Ectodermal cell (in vitro differentiated cells): Measurements from ENCODE around the gene SLCO2A1.

Experiments used
- H3K27ac ChIP-seq: 2 replicates; pipeline ENCODE4 v1.7.0; 2013; ENCODE audit warnings: mild to moderate bottlenecking, low read depth, low read length; ENCODE audit not compliant: insufficient read depth, poor library complexity, severe bottlenecking
- H3K27me3 ChIP-seq: 2 replicates; pipeline ENCODE4 v1.7.0; 2013; ENCODE audit warnings: mild to moderate bottlenecking, low read length; ENCODE audit not compliant: insufficient read depth, control insufficient read depth, poor library complexity, severe bottlenecking
- H3K36me3 ChIP-seq: one replicate; pipeline ENCODE4 v1.7.0; 2013; ENCODE audit warnings: low read length; ENCODE audit not compliant: control insufficient read depth, insufficient read depth
- H3K4me1 ChIP-seq: one replicate; pipeline ENCODE4 v1.7.0; 2013; ENCODE audit warnings: low read length; ENCODE audit not compliant: control insufficient read depth, insufficient read depth
- H3K4me3 ChIP-seq: 2 replicates; pipeline ENCODE4 v1.7.0; 2013; ENCODE audit warnings: low read depth, low read length, control low read depth; ENCODE audit not compliant: insufficient read depth
- H3K9me3 ChIP-seq: 2 replicates; pipeline ENCODE4 v1.7.0; 2013; ENCODE audit warnings: mild to moderate bottlenecking, low read length, moderate library complexity; ENCODE audit not compliant: control insufficient read depth
- WGBS, 2 experiments: methylation state at CpG; one replicate each; pipeline ENCODE4 v1.1.7; 2013; ENCODE audit warnings: missing lambda C conversion rate in 2 of 2; 5-methylcytosine and 5-hydroxymethylcytosine counted together

SLCO2A1 gene

DNA sequence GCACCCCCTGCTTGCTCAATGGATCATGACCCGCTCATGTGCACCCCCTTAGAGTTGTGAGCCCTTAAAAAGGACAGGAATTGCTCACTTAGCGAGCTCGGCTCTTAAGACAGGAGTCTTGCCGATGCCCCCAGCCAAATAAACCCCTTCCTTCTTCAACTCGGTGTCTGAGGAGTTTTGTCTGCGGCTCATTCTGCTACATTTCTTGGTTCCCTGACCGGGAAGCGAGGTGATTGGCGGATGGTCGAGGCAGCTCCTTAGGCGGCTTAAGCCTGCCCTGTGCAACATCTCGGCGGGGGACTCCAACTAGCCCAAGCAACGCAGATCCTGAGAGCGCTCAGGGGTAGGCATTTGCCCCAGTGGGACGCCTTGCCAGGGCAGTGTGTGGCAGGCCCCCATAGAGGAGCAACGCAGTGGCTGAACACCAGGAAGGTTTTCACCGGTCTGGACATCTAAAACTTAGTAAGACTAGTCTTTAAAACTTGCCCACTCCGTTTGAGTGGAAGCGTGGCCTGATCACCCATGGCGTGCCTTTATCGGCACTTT, 9.5 kb downstream of the SLCO2A1 start:
- Histone ChIP-seq H3K27me3 (no peaks in the 10 kb centered on the region), H3K4me3 (no peak overlapping the region), H3K9me3 (no peaks in the 10 kb centered on the region), H3K4me1 (no peaks in the 10 kb centered on the region), H3K27ac (no peak overlapping the region), H3K36me3 (no peaks in the 10 kb centered on the region)
- 94 to 95% methylated on average over 22 of the region's 22 CpGs for WGBS, 2 experiments

DNA sequence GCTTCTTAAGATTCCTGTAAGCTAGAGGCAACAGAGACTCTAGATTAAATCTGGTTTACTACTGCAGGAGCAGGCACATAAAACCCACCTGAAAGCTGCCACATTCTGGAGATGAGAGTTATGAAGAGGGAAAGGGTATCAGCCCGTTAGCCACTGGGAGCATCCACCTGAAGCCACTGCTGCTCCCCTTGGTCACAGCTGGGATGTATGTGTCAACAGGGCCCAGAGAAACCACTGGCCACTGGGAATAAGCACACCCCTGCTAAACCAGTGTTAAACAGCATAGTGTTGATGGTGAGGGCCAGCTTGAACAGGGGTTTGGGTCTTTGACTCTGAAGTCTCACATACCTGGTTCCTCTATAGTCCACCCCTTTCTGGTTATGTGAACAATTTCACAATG, 10.9 kb downstream of the SLCO2A1 start:
- no peaks in the 10 kb centered on the region for H3K4me1 ChIP-seq
- no peaks in the 10 kb centered on the region for H3K36me3 ChIP-seq
- H3K4me3 ChIP-seq, result no peak overlapping the region
- no peaks in the 10 kb centered on the region for H3K27me3 ChIP-seq
- H3K27ac ChIP-seq, result no peak overlapping the region
- 85 to 89% methylated on average over 1 of the region's 1 CpG for WGBS, 2 experiments
- no peaks in the 10 kb centered on the region for H3K9me3 ChIP-seq

- WGBS, 2 experiments, result 91 to 94% methylated on average over 3 of the region's 3 CpGs
- H3K4me3 ChIP-seq, result no peak overlapping the region
- no peak overlapping the region for H3K27ac ChIP-seq
- H3K27me3 ChIP-seq, result no peaks in the 10 kb centered on the region
- H3K4me1 ChIP-seq, result no peaks in the 10 kb centered on the region
- no peaks in the 10 kb centered on the region for H3K36me3 ChIP-seq
- H3K9me3 ChIP-seq, result no peaks in the 10 kb centered on the region
These were observed 11.3 kb downstream of the SLCO2A1 start for GRCh38 chr3:134018406-134018805.

GRCh38 chr3:134017490-134017889, 12.2 kb downstream of the SLCO2A1 start:
- Histone ChIP-seq H3K9me3 (no peaks in the 10 kb centered on the region), H3K4me3 (no peak overlapping the region), H3K27ac (no peak overlapping the region), H3K36me3 (no peaks in the 10 kb centered on the region), H3K27me3 (no peaks in the 10 kb centered on the region), H3K4me1 (no peaks in the 10 kb centered on the region)
- WGBS, 2 experiments, result 88 to 92% methylated on average over 4 to 5 of the region's 5 CpGs

GRCh38 chr3:134014270-134014669, 15.5 kb downstream of the SLCO2A1 start:
- Histone ChIP-seq H3K27ac (no peak overlapping the region), H3K4me3 (no peak overlapping the region), H3K36me3 (no peaks in the 10 kb centered on the region), H3K27me3 (no peaks in the 10 kb centered on the region), H3K9me3 (no peaks in the 10 kb centered on the region), H3K4me1 (no peaks in the 10 kb centered on the region)
- 93 to 99% methylated on average over 2 of the region's 2 CpGs for WGBS, 2 experiments

- Histone ChIP-seq H3K27me3 (no peaks in the 10 kb centered on the region), H3K27ac (no peak overlapping the region), H3K9me3 (no peaks in the 10 kb centered on the region), H3K4me1 (no peaks in the 10 kb centered on the region), H3K36me3 (no peaks in the 10 kb centered on the region), H3K4me3 (no peak overlapping the region)
- 78 to 92% methylated on average over 3 of the region's 3 CpGs for WGBS, 2 experiments
These were observed 16.4 kb downstream of the SLCO2A1 start for GRCh38 chr3:134013280-134013679.

DNA sequence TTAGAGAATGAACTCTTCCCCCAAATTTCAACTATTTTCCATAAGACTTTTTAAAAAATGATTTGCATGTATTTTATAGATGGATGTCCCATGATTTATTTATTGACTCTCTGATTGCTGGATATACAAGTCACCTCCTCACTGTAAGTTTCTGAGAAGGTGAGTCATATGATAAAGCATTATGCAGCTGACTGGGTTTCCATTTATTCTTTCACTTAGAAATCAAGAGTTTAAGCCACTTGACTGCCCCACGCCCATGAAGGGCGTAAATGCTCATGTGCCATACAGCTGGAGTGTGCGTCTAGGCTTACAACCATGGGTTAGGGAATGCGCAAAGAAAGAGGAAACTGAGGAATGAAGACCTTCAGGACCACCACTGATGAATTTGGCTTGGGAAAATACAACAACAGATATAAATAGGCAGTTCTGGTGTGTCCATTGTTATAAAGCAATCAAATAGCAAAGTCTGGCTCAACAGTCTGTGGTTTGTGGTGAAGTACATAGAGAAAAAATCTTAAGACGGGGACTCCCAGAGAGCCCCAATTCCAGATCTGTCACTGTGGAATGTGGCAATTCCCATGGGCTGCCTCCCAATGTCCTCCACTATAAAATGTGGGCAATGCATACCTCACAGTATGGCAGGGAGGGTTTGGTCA, 20.3 kb downstream of the SLCO2A1 start:
- Histone ChIP-seq H3K4me1 (no peaks in the 10 kb centered on the region), H3K27ac (no peak overlapping the region), H3K4me3 (no peak overlapping the region), H3K27me3 (no peaks in the 10 kb centered on the region), H3K36me3 (no peaks in the 10 kb centered on the region), H3K9me3 (no peaks in the 10 kb centered on the region)
- 95 to 96% methylated on average over 5 of the region's 5 CpGs for WGBS, 2 experiments

GRCh38 chr3:134008630-134009156, 21.0 kb downstream of the SLCO2A1 start:
- H3K4me1 ChIP-seq, result no peaks in the 10 kb centered on the region
- no peak overlapping the region for H3K27ac ChIP-seq
- no peaks in the 10 kb centered on the region for H3K27me3 ChIP-seq
- H3K4me3 ChIP-seq, result no peak overlapping the region
- H3K9me3 ChIP-seq, result no peaks in the 10 kb centered on the region
- 42 to 47% methylated on average over 2 of the region's 2 CpGs for WGBS, 2 experiments
- H3K36me3 ChIP-seq, result no peaks in the 10 kb centered on the region

DNA sequence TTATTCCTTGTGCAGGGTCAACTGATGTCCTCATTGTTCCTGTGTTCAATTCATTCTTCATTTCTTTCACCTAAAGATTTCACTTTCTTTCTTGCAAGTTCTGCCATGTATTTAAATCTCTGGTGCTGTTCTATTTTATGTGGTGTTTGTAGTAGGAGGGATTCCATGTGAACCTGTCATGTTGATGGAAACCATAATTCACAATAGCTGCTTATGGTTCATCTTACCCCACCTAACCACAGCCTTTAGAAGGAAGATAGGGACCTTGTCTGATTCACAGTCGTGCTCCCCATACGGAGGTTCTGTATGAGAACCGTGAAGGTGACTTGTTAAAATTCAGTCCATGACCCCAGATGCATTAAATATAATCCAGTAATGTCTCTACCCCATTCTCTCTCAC, 21.9 kb downstream of the SLCO2A1 start:
- Histone ChIP-seq H3K4me3 (no peak overlapping the region), H3K36me3 (no peaks in the 10 kb centered on the region), H3K27me3 (no peaks in the 10 kb centered on the region), H3K27ac (no peak overlapping the region), H3K4me1 (no peaks in the 10 kb centered on the region), H3K9me3 (no peaks in the 10 kb centered on the region)
- WGBS, 2 experiments, result 57 to 60% methylated on average over 3 of the region's 3 CpGs

DNA sequence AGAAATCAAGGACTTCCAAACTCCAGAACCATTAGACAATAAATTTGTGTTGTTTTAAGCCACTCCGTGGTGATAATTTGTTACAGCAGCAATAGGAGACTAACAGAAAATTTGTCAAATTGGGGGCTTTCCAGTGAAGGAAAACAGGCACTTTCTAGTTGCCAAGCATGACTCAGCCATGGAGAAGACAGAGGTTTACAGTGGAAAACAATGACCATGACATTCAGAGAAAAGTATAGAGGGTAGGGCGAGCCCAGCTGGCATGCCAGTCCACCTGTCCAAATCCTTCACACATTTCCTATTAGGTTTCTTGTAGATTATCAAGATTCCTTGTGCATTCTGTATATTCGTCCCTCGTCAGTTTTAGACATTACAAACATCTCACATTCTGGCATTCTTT, 24.9 kb downstream of the SLCO2A1 start:
- H3K4me3 ChIP-seq, result no peak overlapping the region
- H3K4me1 ChIP-seq, result no peaks in the 10 kb centered on the region
- no peaks in the 10 kb centered on the region for H3K27me3 ChIP-seq
- no peaks in the 10 kb centered on the region for H3K9me3 ChIP-seq
- WGBS, 2 experiments, result 93 to 95% methylated on average over 4 of the region's 4 CpGs
- H3K36me3 ChIP-seq, result no peaks in the 10 kb centered on the region
- no peak overlapping the region for H3K27ac ChIP-seq
